HG02588 (cell line): ENCODE results near the gene IFIT1B.
A peak's percentile ranks its signal among the peaks of the same experiment; 100 is the strongest.
"Not testable (repeated sequence)": the region's sequence is repeated elsewhere in the genome, so short reads cannot be mapped to it uniquely, and the experiment has no call there.

Source experiments
- ATAC-seq: cut with Tn5 transposase; IDR thresholded peaks from one replicate; pipeline ENCODE4 v1.9.1; 2021; ENCODE audit warnings: mild to moderate bottlenecking, moderate library complexity; ENCODE audit not compliant: unreplicated experiment

Gene IFIT1B

GRCh38 chr10:89377705-89378637 is at the start of gene IFIT1B:
Gene IFIT1B, plus strand, starts transcription at chr10:89378056. Its CDS starts 80 bp downstream, at chr10:89378136.
- ATAC-seq: no peak

GRCh38 chr10:89329151-89329550 is 48.7 kb upstream of the IFIT1B start:
- ATAC-seq: no peak

- not testable (repeated sequence) for ATAC-seq
Measured at GRCh38 chr10:89330014-89330413, 47.8 kb upstream of the IFIT1B start.

GRCh38 chr10:89330537-89331212 is 47.2 kb upstream of the IFIT1B start:
- ATAC-seq: no peak

GRCh38 chr10:89331487-89332122 is 46.3 kb upstream of the IFIT1B start:
- ATAC-seq: not testable (repeated sequence)

GRCh38 chr10:89332123-89332633 is 45.7 kb upstream of the IFIT1B start:
- peak; percentile 40 for ATAC-seq

GRCh38 chr10:89335226-89335625 is 42.6 kb upstream of the IFIT1B start:
- no peak for ATAC-seq

GRCh38 chr10:89336241-89336640 is 41.6 kb upstream of the IFIT1B start:
- ATAC-seq: no peak

- ATAC-seq: no peak
Measured at GRCh38 chr10:89337484-89337883, 40.4 kb upstream of the IFIT1B start.

GRCh38 chr10:89338713-89339112 is 39.1 kb upstream of the IFIT1B start:
- ATAC-seq: no peak

GRCh38 chr10:89339875-89340274 is 38.0 kb upstream of the IFIT1B start:
- ATAC-seq: no peak

- no peak for ATAC-seq
Measured at GRCh38 chr10:89341649-89342048, 36.2 kb upstream of the IFIT1B start.

GRCh38 chr10:89342206-89342958 is 35.5 kb upstream of the IFIT1B start:
- ATAC-seq: no peak

GRCh38 chr10:89343089-89343767 is 34.6 kb upstream of the IFIT1B start:
- no peak for ATAC-seq

GRCh38 chr10:89344156-89344555 is 33.7 kb upstream of the IFIT1B start:
- ATAC-seq: no peak

GRCh38 chr10:89345367-89346000 is 32.4 kb upstream of the IFIT1B start:
- no peak for ATAC-seq

- ATAC-seq: no peak
Measured at GRCh38 chr10:89346405-89347254, 31.2 kb upstream of the IFIT1B start.

- no peak for ATAC-seq
Measured at GRCh38 chr10:89347701-89348457, 30.0 kb upstream of the IFIT1B start.
